HCEC 1CT (cell line): Measurements from ENCODE around the gene LBR.
"Not testable (repeated sequence)": the region's sequence is repeated elsewhere in the genome, so short reads cannot be mapped to it uniquely, and the experiment has no call there.

ENCODE experiments used
- DNase-seq: peaks from one replicate; pipeline ENCODE4 v3.0.0-alpha.2; 2017

Gene LBR

GRCh38 chr1:225418598-225418997 lies 9.2 kb downstream of the LBR start:
- DNase-seq, result no peak

- DNase-seq, result no peak
These were observed 9.8 kb downstream of the LBR start for GRCh38 chr1:225418059-225418458.

DNA sequence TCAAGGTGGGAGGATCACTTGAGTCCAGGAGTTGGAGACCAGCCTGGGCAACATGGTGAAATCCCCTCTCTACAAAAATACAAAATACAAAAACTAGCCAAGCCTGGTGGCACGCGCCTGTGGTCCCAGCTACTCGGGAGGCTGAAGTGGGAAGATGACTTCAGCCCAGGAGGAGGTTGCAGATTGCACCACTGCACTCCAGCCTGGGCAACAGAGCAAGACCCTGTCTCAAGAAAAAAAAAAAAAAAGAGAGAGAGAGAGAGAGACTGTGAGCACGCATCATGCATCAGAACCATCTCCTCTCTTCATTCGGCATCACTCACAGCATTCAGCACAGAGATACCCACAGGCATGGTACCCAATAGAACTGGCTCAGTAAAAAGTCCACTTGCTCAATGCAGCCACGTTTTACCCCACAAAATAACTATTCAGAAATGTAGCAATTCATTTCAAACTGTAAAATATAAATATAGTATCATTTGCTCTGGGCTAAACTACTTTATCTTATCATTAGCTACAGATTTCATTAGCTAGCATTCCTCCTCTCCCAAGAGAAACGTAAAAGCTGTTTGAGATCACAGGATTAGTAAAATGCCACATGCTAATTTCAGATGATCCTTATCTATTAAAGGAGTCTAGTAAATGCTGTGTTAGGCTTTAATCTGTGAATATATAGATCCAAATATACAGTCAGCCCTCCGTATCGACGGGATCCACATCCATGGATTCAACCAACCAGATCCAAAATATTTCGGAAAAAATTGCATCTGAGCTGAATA lies 11.7 kb downstream of the LBR start:
- DNase-seq, result no peak

- DNase-seq, result no peak
These were observed 12.5 kb downstream of the LBR start for GRCh38 chr1:225415307-225415706.

- DNase-seq, result no peak
These were observed 14.0 kb downstream of the LBR start for GRCh38 chr1:225413708-225414375.

DNA sequence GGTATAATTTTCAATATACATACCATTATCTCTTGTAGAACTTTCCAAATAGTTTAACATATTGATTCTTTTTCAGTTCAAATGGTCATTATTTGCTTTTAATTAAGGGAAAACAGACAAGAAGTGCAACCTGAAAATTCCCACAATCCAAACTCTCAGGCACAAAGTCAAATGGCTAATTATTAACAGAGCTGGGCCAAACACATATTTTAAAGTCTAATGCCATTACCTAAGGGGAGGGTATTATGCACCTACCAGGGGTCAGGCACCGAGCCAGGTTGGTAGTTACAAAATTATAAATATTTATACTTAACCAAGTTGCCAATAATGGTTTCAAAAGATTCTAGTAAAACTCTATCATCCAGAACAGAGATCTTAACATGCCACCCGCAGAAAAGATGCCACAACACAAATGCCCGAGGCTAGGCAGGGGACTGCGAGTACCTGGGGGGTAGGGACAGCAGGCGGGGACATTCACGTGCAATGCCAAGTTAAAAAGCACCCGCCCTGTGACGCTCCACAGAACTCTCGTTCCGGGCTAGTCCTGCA lies 15.0 kb downstream of the LBR start:
- no peak for DNase-seq

DNA sequence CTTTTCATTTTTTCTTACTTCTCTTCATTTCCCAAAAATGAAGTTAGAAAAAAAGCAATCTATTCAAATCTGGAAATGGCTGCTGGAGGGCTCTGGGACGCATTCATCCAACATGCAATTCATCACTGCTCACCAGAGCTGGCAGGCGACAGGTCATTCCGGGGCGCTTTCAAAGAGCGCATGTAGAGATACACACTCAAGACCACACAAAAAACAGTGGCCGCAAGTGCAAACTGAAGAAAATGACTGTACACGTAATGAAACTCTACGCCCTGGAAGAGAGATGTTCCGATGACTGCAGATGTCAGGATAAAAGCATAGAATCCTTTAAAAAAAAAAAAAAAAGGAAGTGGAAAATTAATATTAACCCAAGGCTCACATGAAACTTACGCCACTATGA lies 15.5 kb downstream of the LBR start:
- no peak for DNase-seq

GRCh38 chr1:225410036-225410435 lies 17.8 kb downstream of the LBR start:
- DNase-seq, result no peak

DNA sequence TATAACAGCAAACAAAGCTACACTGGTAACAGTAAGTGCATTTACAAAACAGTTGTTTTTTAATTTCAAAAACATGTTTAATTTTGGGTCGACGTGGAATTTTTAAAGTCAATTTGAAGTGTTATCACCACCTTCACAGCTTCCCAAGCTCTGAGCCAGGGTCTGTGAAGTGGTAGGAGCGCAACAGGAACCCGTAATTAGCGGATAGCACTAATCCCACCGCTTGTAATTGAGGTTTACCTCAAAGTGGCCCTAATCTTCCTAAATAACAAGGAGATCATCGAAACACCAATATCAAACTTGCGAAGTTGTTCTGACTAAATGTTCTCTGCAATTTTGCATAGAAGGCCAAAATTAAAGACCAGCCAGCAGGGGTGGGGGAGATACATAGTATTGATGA lies 18.8 kb downstream of the LBR start:
- no peak for DNase-seq

DNA sequence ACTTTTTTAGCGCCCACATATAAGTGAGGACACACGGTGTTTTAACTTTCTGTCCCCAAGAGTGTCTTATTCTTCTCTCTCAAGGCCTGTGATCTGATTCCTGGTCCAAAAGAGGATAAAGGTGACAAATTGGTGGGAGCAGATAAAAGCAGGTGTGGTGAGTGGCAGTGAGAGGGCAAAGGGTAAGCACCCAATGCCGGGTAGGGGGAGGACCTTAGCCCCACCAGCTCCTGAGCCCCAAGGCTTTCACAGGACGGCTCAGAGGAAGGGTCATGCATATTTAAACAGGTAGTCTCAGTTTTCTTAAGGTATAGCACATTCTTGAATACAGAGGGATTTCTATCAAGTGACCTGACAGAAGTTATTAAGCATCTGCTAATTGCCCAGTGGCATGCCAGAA lies 19.6 kb downstream of the LBR start:
- no peak for DNase-seq

DNA sequence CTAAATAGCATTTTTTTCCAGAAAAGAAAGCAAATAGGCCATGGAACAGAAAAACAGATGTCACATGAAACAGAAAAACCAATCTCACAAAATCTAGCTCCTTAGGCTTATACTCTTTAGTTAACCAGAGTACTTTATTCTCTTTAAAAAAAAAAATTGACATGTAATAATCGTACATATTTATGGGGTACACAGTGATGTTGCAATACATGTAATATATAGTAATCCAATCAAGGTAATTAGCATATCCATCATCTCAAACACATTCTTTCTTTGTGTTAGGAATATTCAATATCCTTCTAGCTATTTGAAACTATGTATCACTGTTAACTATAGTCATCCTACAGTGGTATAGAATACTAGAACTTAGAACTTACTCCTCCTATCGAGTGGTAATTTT lies 20.1 kb downstream of the LBR start:
- DNase-seq, result no peak

DNA sequence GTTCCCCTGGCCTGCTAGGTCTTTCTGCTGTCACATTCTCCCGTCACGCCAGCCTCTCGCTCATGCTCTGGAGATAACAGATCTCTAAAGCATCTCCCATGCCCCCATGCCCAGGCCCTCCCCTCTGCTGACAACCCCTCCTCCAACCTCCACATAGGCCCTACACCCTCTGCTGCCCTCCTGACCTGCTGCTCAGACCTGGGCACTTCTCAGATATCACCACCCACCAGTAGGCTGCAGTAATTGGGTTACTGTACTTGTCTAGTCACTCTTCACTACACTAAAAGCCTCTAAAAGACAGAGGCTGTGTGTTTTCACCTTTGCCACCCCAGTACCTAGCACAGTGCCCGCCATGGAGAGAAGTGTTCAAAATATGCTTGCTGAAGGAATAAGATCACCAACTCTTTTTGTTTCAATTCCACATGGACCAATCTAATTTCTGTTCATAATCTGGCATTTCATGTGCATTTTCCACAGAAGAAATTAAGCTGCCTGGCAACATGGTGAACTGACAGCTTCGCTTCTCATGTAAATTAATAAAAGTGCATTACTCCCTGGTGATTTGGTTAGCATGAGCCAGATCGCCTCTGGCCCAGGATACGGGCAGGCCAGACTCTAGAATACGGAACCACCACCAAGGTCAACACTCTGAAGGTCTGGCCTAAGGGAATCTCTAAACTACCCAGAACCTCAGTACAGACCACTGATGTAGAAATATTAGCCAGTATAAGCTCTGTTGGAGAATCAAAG lies 20.7 kb downstream of the LBR start:
- no peak for DNase-seq

DNA sequence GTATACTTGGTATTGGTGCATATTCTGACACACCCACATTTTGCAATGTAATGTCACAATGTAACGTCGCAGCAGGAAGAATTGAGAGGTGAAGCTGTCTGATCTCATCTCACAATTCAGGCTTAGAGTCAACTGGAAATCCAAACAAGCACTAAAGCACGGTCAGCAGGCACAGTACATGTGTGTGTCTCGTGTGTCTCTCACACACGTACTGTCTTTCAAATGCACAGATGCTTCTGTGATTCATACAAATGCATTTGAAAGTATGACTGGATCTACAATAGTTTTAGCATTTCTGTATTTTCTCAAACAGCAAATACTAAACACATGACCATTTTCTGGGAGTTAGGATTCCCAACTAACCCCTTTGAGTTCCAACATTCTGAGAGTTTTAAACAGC lies 26.9 kb downstream of the LBR start:
- no peak for DNase-seq

- no peak for DNase-seq
These were observed 31.5 kb downstream of the LBR start for GRCh38 chr1:225396357-225396756.

- DNase-seq, result no peak
These were observed 38.0 kb downstream of the LBR start for GRCh38 chr1:225389843-225390242.

GRCh38 chr1:225388372-225388771 lies 39.5 kb downstream of the LBR start:
- DNase-seq, result no peak

GRCh38 chr1:225386860-225387259 lies 41.0 kb downstream of the LBR start:
- DNase-seq, result not testable (repeated sequence)

- no peak for DNase-seq
These were observed 47.1 kb downstream of the LBR start for GRCh38 chr1:225380691-225381090.

DNA sequence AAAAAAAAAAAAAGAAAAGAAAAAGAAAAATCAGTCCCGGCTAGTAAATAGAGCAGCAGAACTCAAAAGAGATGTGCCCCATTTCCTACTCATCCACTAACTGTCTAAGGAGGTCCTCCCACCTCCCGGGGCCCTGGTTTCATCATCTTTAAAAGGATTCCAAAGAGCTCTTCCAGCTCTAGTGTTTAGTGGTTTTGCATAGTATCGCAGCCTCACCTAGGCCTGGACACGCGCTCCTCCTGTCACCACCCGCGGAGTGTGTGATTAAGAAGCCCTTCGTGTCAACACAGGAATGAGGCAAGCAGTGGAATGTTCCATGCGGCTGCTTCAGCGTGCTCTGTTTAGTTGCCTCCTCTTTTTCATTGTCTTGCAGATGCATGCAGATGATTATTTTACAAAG lies 49.0 kb downstream of the LBR start:
- no peak for DNase-seq

GRCh38 chr1:225374996-225375395 lies 52.8 kb downstream of the LBR start:
- DNase-seq, result no peak

- DNase-seq, result no peak
These were observed 54.7 kb downstream of the LBR start for GRCh38 chr1:225373155-225373554.

- no peak for DNase-seq
These were observed 56.4 kb downstream of the LBR start for GRCh38 chr1:225371366-225372010.

DNA sequence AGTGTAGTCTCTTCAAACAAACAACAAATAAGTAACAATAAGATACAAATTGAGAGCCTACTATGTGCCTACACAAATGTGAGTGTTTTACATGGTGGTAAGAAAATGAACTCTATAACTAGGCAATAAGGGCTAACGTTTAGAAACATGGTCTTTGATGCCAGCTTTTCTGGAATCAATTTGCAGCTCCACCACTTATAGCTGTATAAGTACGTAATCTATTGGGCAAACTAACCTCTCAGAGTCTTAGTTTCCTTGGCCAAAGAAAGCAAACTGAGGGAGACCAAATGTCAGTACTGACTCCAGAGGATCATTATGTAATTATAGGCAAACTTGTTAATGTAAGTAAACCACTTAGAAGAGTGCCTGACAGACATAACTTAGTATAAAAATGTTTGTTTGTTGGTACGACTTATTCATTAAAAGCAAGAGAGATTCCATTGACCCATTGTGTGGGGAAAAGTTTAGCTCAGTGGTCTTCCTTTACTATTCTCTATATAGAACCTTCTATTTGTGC lies 59.7 kb downstream of the LBR start:
- DNase-seq, result no peak
